ENCODE data around the gene PLEK.

The PLEK gene

DNA sequence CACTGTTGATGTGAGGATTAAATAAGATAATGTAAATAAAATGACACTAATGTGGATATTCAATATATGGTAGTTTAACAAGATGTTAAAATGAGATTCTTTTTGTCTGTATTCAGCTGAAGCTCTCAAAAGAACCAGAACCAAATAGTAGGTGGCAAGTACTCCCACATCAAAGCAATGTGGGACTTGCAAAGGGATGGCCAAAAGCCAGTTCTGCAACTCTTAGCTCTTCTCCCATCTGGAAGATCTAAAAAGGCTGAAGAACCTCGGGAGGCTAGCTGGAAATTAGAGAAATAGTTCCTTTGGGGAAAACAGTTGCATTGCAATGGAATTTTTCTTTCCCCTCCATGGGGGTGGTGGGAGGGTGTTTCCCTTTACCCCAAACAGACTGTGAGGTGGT is 53.3 kb downstream of the PLEK start:
- Mint-ChIP-seq H3K27ac (peak overlapping the region; percentile 49), H3K9me3 (no peaks in the 10 kb centered on the region)
- TF ChIP-seq, protein P1, sequence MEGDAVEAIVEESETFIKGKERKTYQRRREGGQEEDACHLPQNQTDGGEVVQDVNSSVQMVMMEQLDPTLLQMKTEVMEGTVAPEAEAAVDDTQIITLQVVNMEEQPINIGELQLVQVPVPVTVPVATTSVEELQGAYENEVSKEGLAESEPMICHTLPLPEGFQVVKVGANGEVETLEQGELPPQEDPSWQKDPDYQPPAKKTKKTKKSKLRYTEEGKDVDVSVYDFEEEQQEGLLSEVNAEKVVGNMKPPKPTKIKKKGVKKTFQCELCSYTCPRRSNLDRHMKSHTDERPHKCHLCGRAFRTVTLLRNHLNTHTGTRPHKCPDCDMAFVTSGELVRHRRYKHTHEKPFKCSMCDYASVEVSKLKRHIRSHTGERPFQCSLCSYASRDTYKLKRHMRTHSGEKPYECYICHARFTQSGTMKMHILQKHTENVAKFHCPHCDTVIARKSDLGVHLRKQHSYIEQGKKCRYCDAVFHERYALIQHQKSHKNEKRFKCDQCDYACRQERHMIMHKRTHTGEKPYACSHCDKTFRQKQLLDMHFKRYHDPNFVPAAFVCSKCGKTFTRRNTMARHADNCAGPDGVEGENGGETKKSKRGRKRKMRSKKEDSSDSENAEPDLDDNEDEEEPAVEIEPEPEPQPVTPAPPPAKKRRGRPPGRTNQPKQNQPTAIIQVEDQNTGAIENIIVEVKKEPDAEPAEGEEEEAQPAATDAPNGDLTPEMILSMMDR (IDR thresholded peaks at IDR 0.05), result no peak

DNA sequence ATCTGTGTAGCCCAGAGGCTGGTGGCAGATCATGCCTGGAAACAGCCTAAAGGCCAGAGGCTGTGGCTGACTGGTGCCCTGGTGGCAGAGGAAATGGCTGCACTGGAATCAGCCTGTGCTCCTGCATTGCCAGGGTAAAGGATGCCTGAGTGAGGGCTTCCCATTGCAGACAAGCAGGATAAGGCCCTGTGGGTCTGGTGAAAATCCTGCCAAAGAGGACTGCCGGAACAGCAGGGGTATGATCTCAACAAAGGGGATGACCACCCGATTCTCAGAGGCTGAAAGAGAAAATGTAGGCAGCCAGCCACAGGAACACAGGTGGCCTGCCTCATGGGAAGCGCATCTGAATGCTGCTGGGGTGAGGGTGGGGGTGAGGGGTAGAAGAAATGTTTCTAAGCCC is 53.8 kb downstream of the PLEK start:
- TF ChIP-seq, protein P1 (IDR thresholded peaks at IDR 0.05), result no peak
- H3K27ac Mint-ChIP-seq, result no peak overlapping the region
- no peak for DNase-seq
- no peaks in the 10 kb centered on the region for H3K9me3 Mint-ChIP-seq
- peaks cover 26% of the 10 kb centered on the region for H3K4me1 Mint-ChIP-seq
- peaks cover 4% of the 10 kb centered on the region for H3K27me3 Mint-ChIP-seq (ENCODE audit: low read depth, poor library complexity)
- no peaks in the 10 kb centered on the region for H3K36me3 Mint-ChIP-seq (ENCODE audit: low read depth)
- H3K4me3 Mint-ChIP-seq, result no peak overlapping the region

More for the DNA sequence above, 53.3 kb downstream of the PLEK start:
- Mint-ChIP-seq H3K4me1 (peaks cover 26% of the 10 kb centered on the region), H3K27me3 (ENCODE audit: low read depth, poor library complexity) (peaks cover 4% of the 10 kb centered on the region), H3K36me3 (ENCODE audit: low read depth) (no peaks in the 10 kb centered on the region), H3K4me3 (no peak overlapping the region)
- DNase-seq, result no peak

DNA sequence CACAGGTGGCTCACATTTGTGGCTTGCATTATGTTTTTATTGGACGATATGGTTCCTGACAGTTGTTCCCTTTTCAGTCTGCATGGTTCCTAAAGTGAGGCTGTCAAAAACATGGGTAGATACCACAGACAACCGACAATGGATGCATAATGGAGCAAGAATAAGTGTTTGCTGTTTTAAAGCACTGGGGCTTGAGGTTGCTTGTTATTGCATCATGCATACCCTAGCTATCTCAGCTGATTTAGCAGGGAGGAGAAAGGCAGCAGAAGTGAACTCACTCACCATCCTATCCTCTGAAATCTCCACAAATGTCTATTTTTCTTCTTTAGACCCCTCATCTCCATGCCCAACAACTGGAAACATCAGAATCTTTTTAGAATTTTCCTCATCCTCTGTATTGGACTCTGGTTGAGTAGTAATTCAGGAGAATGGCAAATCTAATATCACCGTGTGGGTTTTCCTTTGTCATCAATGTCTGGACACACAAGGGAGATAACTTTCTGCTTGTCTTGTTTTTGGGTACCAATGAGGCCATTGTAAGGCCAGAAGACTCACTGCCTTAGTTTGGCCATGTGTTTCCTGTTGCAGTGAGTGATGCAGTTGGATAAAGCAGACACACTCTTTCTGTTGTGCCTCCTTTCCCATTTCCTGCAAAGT is 55.3 kb downstream of the PLEK start:
- Mint-ChIP-seq H3K27me3 (ENCODE audit: low read depth, poor library complexity) (peaks cover 4% of the 10 kb centered on the region), H3K27ac (no peak overlapping the region), H3K4me3 (no peak overlapping the region), H3K36me3 (ENCODE audit: low read depth) (no peaks in the 10 kb centered on the region), H3K4me1 (peaks cover 26% of the 10 kb centered on the region), H3K9me3 (no peaks in the 10 kb centered on the region)
- TF ChIP-seq, protein P1 (IDR thresholded peaks at IDR 0.05), result no peak
- no peak for DNase-seq

DNA sequence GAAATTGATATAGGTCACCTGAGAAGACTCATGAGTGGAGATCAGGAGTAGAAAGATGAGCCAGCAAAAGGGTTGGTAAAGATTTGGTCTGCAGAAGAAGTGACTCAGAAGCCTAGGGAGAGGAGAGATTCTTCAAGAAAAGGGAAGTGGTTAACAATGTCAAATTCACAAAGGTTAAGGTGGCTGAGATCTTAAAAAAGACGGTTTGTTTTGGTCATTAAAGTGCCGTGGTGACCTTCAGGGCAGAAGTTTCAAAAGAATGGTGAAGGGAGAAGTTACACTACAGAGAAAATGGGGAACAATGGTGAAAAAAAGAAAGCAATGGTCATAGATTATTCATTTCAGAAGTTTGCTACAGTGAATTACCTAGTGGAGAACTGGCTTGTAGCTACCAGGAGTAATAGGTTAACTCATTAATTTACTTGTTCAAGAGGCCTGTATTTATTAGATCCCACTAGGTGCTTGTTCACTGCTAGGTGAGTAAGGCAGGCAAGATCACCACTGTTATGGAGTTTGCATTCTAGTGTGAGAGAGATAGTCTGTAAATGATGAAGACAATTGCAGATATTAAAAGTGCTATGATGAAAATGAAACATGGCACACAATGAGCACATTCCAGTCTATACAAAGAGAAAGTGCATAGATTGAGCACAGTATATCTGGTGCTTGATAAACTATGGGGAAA is 59.0 kb downstream of the PLEK start:
- Mint-ChIP-seq H3K9me3 (no peaks in the 10 kb centered on the region), H3K27me3 (ENCODE audit: low read depth, poor library complexity) (no peaks in the 10 kb centered on the region), H3K36me3 (ENCODE audit: low read depth) (no peaks in the 10 kb centered on the region), H3K4me3 (no peak overlapping the region), H3K4me1 (no peaks in the 10 kb centered on the region), H3K27ac (no peak overlapping the region)
- TF ChIP-seq, protein P1 (IDR thresholded peaks at IDR 0.05), result no peak
- no peak for DNase-seq

DNA sequence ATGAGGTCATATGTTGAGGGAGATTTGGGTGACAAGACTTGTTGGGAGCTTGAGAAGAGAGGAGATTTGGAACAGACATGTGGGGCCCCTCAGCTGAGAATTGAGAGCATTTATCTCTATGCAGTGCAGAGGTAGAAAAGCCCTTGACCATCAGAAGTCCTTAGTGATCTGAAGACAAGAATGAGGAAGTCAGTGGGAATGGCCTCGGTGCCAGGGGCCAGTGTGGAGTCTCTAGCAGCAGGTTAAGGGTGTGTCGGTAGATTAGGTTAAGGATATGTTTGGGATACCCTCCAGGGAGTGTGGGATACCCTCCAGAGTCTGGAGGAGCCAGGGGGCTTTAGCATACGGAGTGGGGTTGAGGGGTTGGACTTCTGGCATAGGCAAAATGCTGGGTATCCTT is 60.4 kb downstream of the PLEK start:
- Mint-ChIP-seq H3K4me3 (no peak overlapping the region), H3K9me3 (no peaks in the 10 kb centered on the region), H3K4me1 (no peaks in the 10 kb centered on the region), H3K36me3 (ENCODE audit: low read depth) (no peaks in the 10 kb centered on the region), H3K27ac (no peak overlapping the region), H3K27me3 (ENCODE audit: low read depth, poor library complexity) (no peaks in the 10 kb centered on the region)
- DNase-seq, result no peak
- TF ChIP-seq, protein P1 (IDR thresholded peaks at IDR 0.05), result no peak

DNA sequence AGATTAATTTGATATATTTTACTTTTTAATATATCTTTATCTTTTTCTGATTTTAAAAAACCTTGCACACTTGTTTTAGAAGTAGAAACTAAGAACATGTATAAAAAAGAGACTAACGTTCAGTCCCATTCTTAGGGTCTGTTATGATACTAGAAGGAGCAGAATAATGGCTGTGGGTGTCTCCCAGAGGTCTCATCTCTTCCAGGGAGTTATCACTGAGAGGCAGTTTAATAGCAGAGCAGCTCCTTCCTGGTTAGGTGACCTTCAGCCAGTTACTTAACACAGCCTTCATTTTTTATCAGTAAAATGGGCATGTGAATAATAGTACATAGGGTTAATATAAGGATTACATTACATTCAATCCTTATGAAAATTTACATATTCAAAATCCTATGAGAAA is 61.4 kb downstream of the PLEK start:
- DNase-seq, result no peak
- no peaks in the 10 kb centered on the region for H3K36me3 Mint-ChIP-seq (ENCODE audit: low read depth)
- H3K9me3 Mint-ChIP-seq, result no peaks in the 10 kb centered on the region
- no peaks in the 10 kb centered on the region for H3K4me1 Mint-ChIP-seq
- no peaks in the 10 kb centered on the region for H3K27me3 Mint-ChIP-seq (ENCODE audit: low read depth, poor library complexity)
- TF ChIP-seq, protein P1 (IDR thresholded peaks at IDR 0.05), result no peak
- H3K4me3 Mint-ChIP-seq, result no peak overlapping the region
- H3K27ac Mint-ChIP-seq, result no peak overlapping the region

All from nephron progenitor cell (in vitro differentiated cells).